ENCODE measurements around the gene CCNJ. TPM values are rescaled to one million over a fixed set of nuclear protein-coding genes. Genes with fewer than 3 reads are reported as not detected.

The CCNJ gene
- total RNA-seq, 1 donor from 2014 or later = 17.1 TPM

DNA sequence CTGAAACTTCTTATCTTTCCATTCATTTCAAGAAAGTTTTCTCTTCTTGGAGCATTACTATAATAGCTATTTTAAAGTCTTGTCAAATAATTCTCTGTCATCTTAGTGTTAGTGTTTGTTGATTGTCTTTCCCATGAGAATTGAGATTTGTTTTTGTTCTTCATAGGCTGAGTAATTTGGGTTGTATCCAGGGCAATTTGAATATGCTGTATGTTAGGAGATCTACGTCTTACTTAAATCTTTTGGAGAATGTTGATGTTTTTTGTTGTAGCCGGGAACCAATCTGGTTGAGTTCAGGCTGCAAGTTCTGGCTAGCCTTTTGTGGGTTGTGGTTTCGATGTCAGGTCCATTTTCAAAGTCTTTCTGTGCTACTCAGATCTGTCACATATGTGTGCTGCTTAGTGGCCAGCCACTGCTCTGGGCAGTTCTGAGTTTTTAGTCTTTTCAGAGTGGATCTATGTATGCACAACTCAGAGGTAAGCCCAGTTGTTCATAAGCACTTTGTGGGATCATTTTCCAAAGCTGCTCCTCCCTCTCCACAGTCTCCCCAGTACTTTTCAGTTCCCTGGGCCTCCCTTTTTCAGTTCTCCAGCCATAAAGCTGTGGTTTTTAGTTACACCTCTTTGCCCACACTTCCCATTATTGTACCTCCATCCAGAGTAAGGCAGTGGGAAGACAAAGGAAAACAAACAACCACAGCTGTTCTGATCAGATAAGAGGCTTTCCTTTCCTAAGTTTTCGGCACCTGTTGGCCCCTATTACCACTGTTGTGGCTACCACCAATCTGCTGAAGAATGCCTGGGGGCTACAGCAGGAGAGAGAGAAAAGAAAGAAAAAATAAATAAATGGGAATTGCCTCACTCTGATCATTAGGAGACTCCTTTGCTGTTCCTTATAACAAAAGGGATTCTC, 4.7 kb upstream of the CCNJ start:
- no peak for TF ChIP-seq CTCF (IDR thresholded peaks at IDR 0.05; ENCODE audit: insufficient read depth, low read length, poor library complexity, severe bottlenecking)
- no peak overlapping the region for H3K4me3 ChIP-seq (ENCODE audit: low read depth, low read length)
- H3K36me3 ChIP-seq (ENCODE audit: control insufficient read depth, insufficient read depth, low read length) = no peaks in the 10 kb centered on the region
- no peaks in the 10 kb centered on the region for H3K27me3 ChIP-seq (ENCODE audit: control insufficient read depth, insufficient read depth, low read length)
- no peak for DNase-seq (ENCODE audit: low read depth)

DNA sequence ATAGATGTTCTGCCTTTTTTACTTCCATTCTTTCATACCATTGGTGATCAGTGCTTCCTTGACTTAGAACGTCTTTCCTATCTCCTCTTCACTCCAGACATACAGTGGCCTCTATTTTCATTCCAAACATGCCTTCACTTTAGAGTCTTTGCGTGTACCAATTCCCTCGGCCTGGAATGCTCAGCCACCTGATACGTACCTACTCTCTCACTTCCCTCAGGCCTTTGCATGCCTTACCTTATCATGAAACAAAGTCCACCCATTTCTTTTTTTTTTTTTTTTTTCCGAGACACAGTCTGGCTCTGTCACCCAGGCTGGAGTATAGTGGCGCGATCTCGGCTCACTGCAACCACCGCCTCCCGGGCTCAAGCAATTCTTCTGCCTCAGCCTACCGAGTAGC, 2.2 kb upstream of the CCNJ start:
- no peak overlapping the region for H3K4me3 ChIP-seq (ENCODE audit: low read depth, low read length)
- no peaks in the 10 kb centered on the region for H3K36me3 ChIP-seq (ENCODE audit: control insufficient read depth, insufficient read depth, low read length)
- TF ChIP-seq CTCF (IDR thresholded peaks at IDR 0.05; ENCODE audit: insufficient read depth, low read length, poor library complexity, severe bottlenecking) = no peak
- DNase-seq (ENCODE audit: low read depth) = no peak
- no peaks in the 10 kb centered on the region for H3K27me3 ChIP-seq (ENCODE audit: control insufficient read depth, insufficient read depth, low read length)

DNA sequence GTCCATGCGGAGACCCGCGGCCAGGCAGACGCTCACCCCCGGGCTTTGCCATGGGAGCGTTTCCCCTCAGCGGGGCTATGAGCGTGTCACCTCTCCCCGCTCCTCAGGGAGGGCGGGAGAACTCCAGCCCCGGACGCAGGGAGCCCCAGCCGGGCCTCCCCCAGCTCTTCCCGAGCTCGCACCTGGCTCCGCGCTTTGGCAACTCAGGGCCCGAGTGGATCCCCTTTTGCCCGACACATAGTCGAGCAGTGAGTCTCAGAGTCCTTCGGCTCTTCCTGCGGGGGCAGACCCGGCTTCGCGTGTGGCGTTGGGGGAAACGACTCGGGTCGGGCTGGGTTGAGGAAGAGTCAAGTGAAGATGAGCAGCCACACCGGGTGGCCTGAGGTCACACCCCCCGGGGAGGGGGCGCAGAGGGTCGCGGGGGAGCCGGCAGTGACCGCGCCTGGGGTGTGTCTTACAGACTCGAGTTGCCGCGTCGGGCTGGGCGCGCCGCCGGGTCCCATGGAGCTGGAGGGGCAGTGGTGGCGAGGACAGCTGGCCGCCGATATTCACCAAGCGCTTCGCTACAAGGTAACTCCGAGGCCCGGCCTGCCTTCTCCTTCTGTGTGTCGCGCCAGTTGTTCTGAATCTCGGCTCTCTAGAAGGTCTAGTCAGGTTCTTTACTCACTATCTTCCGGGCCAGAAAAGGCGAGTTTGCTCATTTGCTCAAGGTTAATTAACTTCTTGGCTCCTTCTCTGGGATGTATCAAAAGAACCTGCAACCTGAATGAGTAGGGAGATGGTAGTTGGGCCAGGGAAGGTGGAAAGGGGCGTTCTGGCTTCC, 721 bp downstream of the CCNJ start:
- TF ChIP-seq CTCF (IDR thresholded peaks at IDR 0.05; ENCODE audit: insufficient read depth, low read length, poor library complexity, severe bottlenecking) = no peak
- peak overlapping the region; percentile 98 for H3K4me3 ChIP-seq (ENCODE audit: low read depth, low read length)
- H3K36me3 ChIP-seq (ENCODE audit: control insufficient read depth, insufficient read depth, low read length) = no peaks in the 10 kb centered on the region
- H3K27me3 ChIP-seq (ENCODE audit: control insufficient read depth, insufficient read depth, low read length) = no peaks in the 10 kb centered on the region
- no peak for DNase-seq (ENCODE audit: low read depth)

GRCh38 chr10:96044736-96045135, 1.4 kb downstream of the CCNJ start:
- DNase-seq (ENCODE audit: low read depth) = no peak
- Histone ChIP-seq H3K4me3 (ENCODE audit: low read depth, low read length) (peak overlapping the region; percentile 98), H3K36me3 (ENCODE audit: control insufficient read depth, insufficient read depth, low read length) (no peaks in the 10 kb centered on the region), H3K27me3 (ENCODE audit: control insufficient read depth, insufficient read depth, low read length) (no peaks in the 10 kb centered on the region)
- no peak for TF ChIP-seq CTCF (IDR thresholded peaks at IDR 0.05; ENCODE audit: insufficient read depth, low read length, poor library complexity, severe bottlenecking)

DNA sequence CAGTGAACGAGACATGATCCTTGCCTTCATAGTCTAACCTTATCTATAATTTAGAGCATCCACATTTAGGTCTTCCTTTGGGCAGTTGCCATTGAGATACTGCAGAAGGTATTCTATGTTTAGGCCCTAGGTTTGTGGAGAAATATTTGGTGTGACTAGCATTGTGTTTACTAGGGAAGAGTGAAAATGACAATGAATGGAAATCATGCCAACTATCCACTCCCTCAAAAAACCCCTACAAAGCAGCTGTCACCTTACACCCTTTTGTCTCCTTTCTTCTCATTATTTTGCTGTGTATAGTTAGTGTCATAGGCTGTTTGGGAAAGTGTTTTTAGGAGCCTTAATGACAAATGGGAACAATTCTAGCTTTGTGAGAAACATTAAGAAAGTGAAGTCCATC, 3.2 kb downstream of the CCNJ start:
- no peaks in the 10 kb centered on the region for H3K36me3 ChIP-seq (ENCODE audit: control insufficient read depth, insufficient read depth, low read length)
- no peak overlapping the region for H3K4me3 ChIP-seq (ENCODE audit: low read depth, low read length)
- DNase-seq (ENCODE audit: low read depth) = no peak
- H3K27me3 ChIP-seq (ENCODE audit: control insufficient read depth, insufficient read depth, low read length) = no peaks in the 10 kb centered on the region
- TF ChIP-seq CTCF (IDR thresholded peaks at IDR 0.05; ENCODE audit: insufficient read depth, low read length, poor library complexity, severe bottlenecking) = no peak
